Body of pancreas (tissue), 4 donors: Measurements from ENCODE around the gene SUPT4H1.

Source experiments
- POLR2A ChIP-seq, 3 donors: fragments of 450-650 bp; IDR thresholded peaks; one replicate each; pipeline ENCODE4 v1.6.1; 2016; ENCODE audit warnings: antibody characterized with exemption in 3 of 3, mild to moderate bottlenecking in 2 of 3
- TF ChIP-seq, protein P1 (sequence below), 7 experiments: fragments of 450-650 bp in 4 of 7; fragments of 200-600 bp in 3 of 7; sonication (generic) in 3 of 7; IDR thresholded peaks; one replicate each; pipeline ENCODE4 v1.5.1; 2016 to 2019; ENCODE audit warnings: antibody characterized with exemption in 7 of 7

DNA sequence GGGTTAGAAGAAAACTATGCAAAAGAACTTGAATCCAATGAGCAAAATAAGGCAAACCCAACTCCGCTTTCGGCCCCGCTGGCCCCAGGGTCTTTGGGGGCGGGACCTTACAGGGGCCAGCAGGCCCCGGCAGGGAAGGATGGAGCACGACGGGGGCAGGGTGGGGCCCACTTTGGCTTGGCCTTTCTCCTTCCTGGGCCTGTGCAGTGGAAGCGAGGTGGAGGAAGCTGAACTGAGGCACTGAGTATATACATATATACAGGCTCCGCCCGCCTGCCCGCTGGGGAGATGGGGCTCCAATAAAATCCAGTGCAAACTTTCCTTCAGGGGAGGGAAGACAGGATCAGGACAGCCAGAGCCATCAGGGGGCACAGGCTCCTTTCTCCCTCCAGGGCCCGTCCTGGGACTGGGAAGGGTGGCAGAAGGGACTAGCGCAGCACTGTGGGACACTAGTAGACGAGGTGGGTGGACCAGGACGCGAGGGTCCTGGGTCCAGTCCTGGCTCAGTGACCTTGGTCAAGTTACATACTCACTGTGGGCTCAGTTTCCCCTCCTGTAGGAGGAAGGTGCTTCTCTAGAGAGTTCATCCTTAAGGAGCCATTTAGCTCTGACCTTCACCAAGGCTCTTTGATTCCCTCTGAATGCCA, 50.4 kb downstream of the SUPT4H1 start:
- TF ChIP-seq, protein P1, sequence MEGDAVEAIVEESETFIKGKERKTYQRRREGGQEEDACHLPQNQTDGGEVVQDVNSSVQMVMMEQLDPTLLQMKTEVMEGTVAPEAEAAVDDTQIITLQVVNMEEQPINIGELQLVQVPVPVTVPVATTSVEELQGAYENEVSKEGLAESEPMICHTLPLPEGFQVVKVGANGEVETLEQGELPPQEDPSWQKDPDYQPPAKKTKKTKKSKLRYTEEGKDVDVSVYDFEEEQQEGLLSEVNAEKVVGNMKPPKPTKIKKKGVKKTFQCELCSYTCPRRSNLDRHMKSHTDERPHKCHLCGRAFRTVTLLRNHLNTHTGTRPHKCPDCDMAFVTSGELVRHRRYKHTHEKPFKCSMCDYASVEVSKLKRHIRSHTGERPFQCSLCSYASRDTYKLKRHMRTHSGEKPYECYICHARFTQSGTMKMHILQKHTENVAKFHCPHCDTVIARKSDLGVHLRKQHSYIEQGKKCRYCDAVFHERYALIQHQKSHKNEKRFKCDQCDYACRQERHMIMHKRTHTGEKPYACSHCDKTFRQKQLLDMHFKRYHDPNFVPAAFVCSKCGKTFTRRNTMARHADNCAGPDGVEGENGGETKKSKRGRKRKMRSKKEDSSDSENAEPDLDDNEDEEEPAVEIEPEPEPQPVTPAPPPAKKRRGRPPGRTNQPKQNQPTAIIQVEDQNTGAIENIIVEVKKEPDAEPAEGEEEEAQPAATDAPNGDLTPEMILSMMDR (IDR thresholded peaks at IDR 0.05): no peak
- no peak for TF ChIP-seq POLR2A (IDR thresholded peaks at IDR 0.05)
